ENCODE results near the gene XXYLT1.

The XXYLT1 gene

GRCh38 chr3:195282961-195283360 lies 12.0 kb upstream of the XXYLT1 start:
- no peak for TF ChIP-seq CTCF (IDR thresholded peaks at IDR 0.05; ENCODE audit: extremely low read depth, insufficient read depth, missing control alignments)
- in situ Hi-C loops (cut with MboI; ENCODE audit: low pct_unique_long_range_greater_than_20kb, low sequenced_read_pairs, unreplicated experiment) = no loop called here
- no peak for DNase-seq (ENCODE audit: low spot score)

GRCh38 chr3:195274259-195274966 lies 3.5 kb upstream of the XXYLT1 start:
- no peak for DNase-seq (ENCODE audit: low spot score)
- in situ Hi-C loops (cut with MboI; ENCODE audit: low pct_unique_long_range_greater_than_20kb, low sequenced_read_pairs, unreplicated experiment) = loop anchor here (5.0 kb wide), 1 partner anchor 248 kb away; no protein-coding TSS in a partner anchor
- no peak for TF ChIP-seq CTCF (IDR thresholded peaks at IDR 0.05; ENCODE audit: extremely low read depth, insufficient read depth, missing control alignments)

GRCh38 chr3:195271410-195272243 lies 668 bp upstream of the XXYLT1 start:
- DNase-seq (ENCODE audit: low spot score) = peak; percentile 89
- in situ Hi-C loops (cut with MboI; ENCODE audit: low pct_unique_long_range_greater_than_20kb, low sequenced_read_pairs, unreplicated experiment) = loop anchor here (5.0 kb wide), 1 partner anchor 251 kb away; no protein-coding TSS in a partner anchor
- TF ChIP-seq CTCF (IDR thresholded peaks at IDR 0.05; ENCODE audit: extremely low read depth, insufficient read depth, missing control alignments) = peak; percentile 97

GRCh38 chr3:195270079-195270816 lies 711 bp downstream of the XXYLT1 start:
- in situ Hi-C loops (cut with MboI; ENCODE audit: low pct_unique_long_range_greater_than_20kb, low sequenced_read_pairs, unreplicated experiment) = loop anchor here (5.0 kb wide), 1 partner anchor 252 kb away; no protein-coding TSS in a partner anchor
- peak; percentile 59 for DNase-seq (ENCODE audit: low spot score)
- TF ChIP-seq CTCF (IDR thresholded peaks at IDR 0.05; ENCODE audit: extremely low read depth, insufficient read depth, missing control alignments) = peak; percentile 32

GRCh38 chr3:195269375-195270078 lies 1.4 kb downstream of the XXYLT1 start:
- no peak for TF ChIP-seq CTCF (IDR thresholded peaks at IDR 0.05; ENCODE audit: extremely low read depth, insufficient read depth, missing control alignments)
- in situ Hi-C loops (cut with MboI; ENCODE audit: low pct_unique_long_range_greater_than_20kb, low sequenced_read_pairs, unreplicated experiment) = loop anchor here (5.0 to 10.0 kb wide), 2 partner anchors 253 to 585 kb away; partner anchors contain the start of gene FAM43A
- no peak for DNase-seq (ENCODE audit: low spot score)
